Endothelial cell of umbilical vein (primary cell): Measurements from ENCODE around the gene CEP164. TPM values are rescaled to one million over a fixed set of nuclear protein-coding genes. Genes with fewer than 3 reads are reported as not detected.

ENCODE experiments used
- BruUV-seq: library from RNA; stranded (reverse); fragments of 400-500 nt; replicated peaks from 2 replicates; lab custom pipeline; 2021; lab: Mats Ljungman, UMichigan
- CTCF ChIA-PET: fragments of 300-600, 350-600 bp; sonication (Branson Sonifier 250); formaldehyde crosslinking; loops from one replicate; lab custom pipeline; 2021; ENCODE audit warnings: antibody characterized with exemption, inconsistent platforms; lab: Charles Lee
- POLR2A ChIA-PET: fragments of 300-600, 350-600 bp; sonication (Branson Sonifier 250); formaldehyde crosslinking; loops from one replicate; lab custom pipeline; 2021; ENCODE audit warnings: antibody characterized with exemption, inconsistent platforms; lab: Charles Lee
- DNase-seq: peaks from one replicate; pipeline ENCODE4 v3.0.0-alpha.2; 2011; ENCODE audit warnings: low read depth, low spot score
- FAIRE-seq: peaks from 2 replicates; lab custom pipeline; 2011; peaks lifted over from hg19 to GRCh38; lab: Jason Lieb, UNC
- H2AFZ ChIP-seq: 2 replicates; pipeline ENCODE4 v1.6.0; 2012; ENCODE audit warnings: low read depth, low read length, control low read depth, inconsistent platforms
- H3K27ac ChIP-seq: 2 replicates; pipeline ENCODE4 v1.5.1; 2011; ENCODE audit warnings: low read depth, mild to moderate bottlenecking, control low read depth, low read length, moderate library complexity; ENCODE audit not compliant: insufficient read depth
- H3K27me3 ChIP-seq, 2 experiments: 2 replicates each; pipeline versions ENCODE4 v1.6.0 to v1.6.1; 2011; ENCODE audit warnings: low read length in 2 of 2, mixed read lengths in 1 of 2; ENCODE audit not compliant: control insufficient read depth in 2 of 2, insufficient read depth in 2 of 2
- H3K36me3 ChIP-seq, 2 experiments: 2 replicates in 1 of 2; 3 replicates in 1 of 2; pipeline ENCODE4 v1.5.1; 2011; ENCODE audit warnings: low read length in 2 of 2, mild to moderate bottlenecking in 1 of 2, moderate library complexity in 1 of 2; ENCODE audit not compliant: control insufficient read depth in 2 of 2, insufficient read depth in 2 of 2; ENCODE audit errors: extremely low read depth in 1 of 2
- H3K4me1 ChIP-seq: 3 replicates; pipeline ENCODE4 v1.5.1; 2011; ENCODE audit warnings: mild to moderate bottlenecking, low read length; ENCODE audit not compliant: control insufficient read depth, insufficient read depth; ENCODE audit errors: extremely low read depth
- H3K4me2 ChIP-seq: 2 replicates; pipeline ENCODE4 v1.6.1; 2011; ENCODE audit warnings: low read length, control low read depth, mixed read lengths; ENCODE audit not compliant: insufficient read depth
- H3K4me3 ChIP-seq, 3 experiments: fragments of 200-600 bp in 1 of 3; sonication (generic), shearing (Covaris generic) in 1 of 3; replicated peaks in 1 of 3; 2 replicates each; pipeline ENCODE4 v1.5.1; 2011 to 2016; ENCODE audit warnings: control low read depth in 3 of 3, low read length in 3 of 3, mild to moderate bottlenecking in 2 of 3, inconsistent platforms in 1 of 3, low read depth in 1 of 3, moderate library complexity in 1 of 3; ENCODE audit not compliant: insufficient read depth in 1 of 3
- H3K79me2 ChIP-seq: 2 replicates; pipeline ENCODE4 v1.6.0; 2012; ENCODE audit warnings: low read length, inconsistent platforms; ENCODE audit not compliant: control insufficient read depth, insufficient read depth
- H3K9ac ChIP-seq: replicated peaks from 2 replicates; pipeline ENCODE3; 2011; ENCODE audit warnings: low read length, control low read depth; ENCODE audit not compliant: insufficient read depth; ENCODE audit errors: extremely low read depth
- H3K9me1 ChIP-seq: replicated peaks from 3 replicates; pipeline ENCODE4 v1.6.0; 2011; ENCODE audit warnings: mild to moderate bottlenecking, low read length; ENCODE audit not compliant: control insufficient read depth, insufficient read depth; ENCODE audit errors: extremely low read depth
- H3K9me3 ChIP-seq: replicated peaks from 2 replicates; pipeline ENCODE4 v1.5.1; 2012; ENCODE audit warnings: low read length, inconsistent platforms; ENCODE audit not compliant: control insufficient read depth, insufficient read depth
- H4K20me1 ChIP-seq: replicated peaks from 2 replicates; pipeline ENCODE3; 2011; ENCODE audit warnings: mild to moderate bottlenecking, low read length; ENCODE audit not compliant: control insufficient read depth, insufficient read depth; ENCODE audit errors: extremely low read depth
- CTCF ChIP-seq, 2 donors: IDR thresholded peaks; 1 replicate in 1 of 2; 2 replicates in 1 of 2; pipeline ENCODE4 v1.5.1; 2011; ENCODE audit warnings: low read length in 2 of 2, mild to moderate bottlenecking in 2 of 2, moderate library complexity in 2 of 2, control low read depth in 1 of 2, inconsistent platforms in 1 of 2, low read depth in 1 of 2; ENCODE audit not compliant: insufficient read depth in 1 of 2; ENCODE audit errors: extremely low read depth in 1 of 2
- EZH2 ChIP-seq: IDR thresholded peaks from 2 replicates; pipeline ENCODE4 v1.6.1; 2012; ENCODE audit warnings: borderline replicate concordance, low read depth, mild to moderate bottlenecking, moderate library complexity, low read length, inconsistent platforms; ENCODE audit not compliant: severe bottlenecking
- FOS ChIP-seq: IDR thresholded peaks from 2 replicates; pipeline ENCODE4 v1.6.1; 2011; ENCODE audit warnings: mild to moderate bottlenecking, low read length, moderate library complexity, borderline replicate concordance; ENCODE audit not compliant: insufficient read depth
- GATA2 ChIP-seq: IDR thresholded peaks from 2 replicates; pipeline ENCODE4 v1.7.0; 2011; ENCODE audit warnings: low read depth, mild to moderate bottlenecking, moderate library complexity, mixed read lengths, low read length; ENCODE audit not compliant: insufficient read length, insufficient read depth
- JUN ChIP-seq: IDR thresholded peaks from 2 replicates; pipeline ENCODE4 v1.6.1; 2011; ENCODE audit warnings: borderline replicate concordance, low read depth; ENCODE audit not compliant: insufficient read length, insufficient read depth
- MYC ChIP-seq: IDR thresholded peaks from one replicate; pipeline ENCODE4 v1.6.1; 2011; ENCODE audit warnings: mild to moderate bottlenecking, low read depth, low read length
- POLR2A ChIP-seq: IDR thresholded peaks from 2 replicates; pipeline ENCODE4 v1.6.1; 2012; ENCODE audit warnings: low read depth, mild to moderate bottlenecking, control low read depth, low read length
- POLR2AphosphoS5 ChIP-seq: IDR thresholded peaks from 2 replicates; pipeline ENCODE4 v1.6.1; 2012; ENCODE audit warnings: low read depth, mild to moderate bottlenecking, control low read depth, low read length, moderate library complexity; ENCODE audit not compliant: insufficient read depth
- dilution Hi-C: fragments of 300-500 bp; cut with MboI; formaldehyde crosslinking; loops from one replicate; pipeline ENCODE4 v1.15.0; 2019; ENCODE audit warnings: low sequenced_read_pairs; ENCODE audit not compliant: extremely low pct_ligation_motif_present
- intact Hi-C: fragments of 100-400 bp; cut with micrococcal nuclease; formaldehyde crosslinking; loops from one replicate; pipeline ENCODE4 v1.10.0; 2022
- polyA plus RNA-seq, 4 experiments: library from polyadenylated mRNA; depleted of rRNA in 3 of 4; stranded (reverse) in 3 of 4; unstranded in 1 of 4; fragments of >200 nt; gene quantifications; 2 replicates each; pipeline versions ENCODE4 v1.2.1 to v1.2.3, GENCODE V29; 2011 to 2012; ENCODE audit warnings: missing spikeins in 1 of 4
- total RNA-seq: library from RNA; stranded (reverse); gene quantifications from 2 replicates; pipeline ENCODE4 v1.2.3, GENCODE V29; 2021
- TF ChIP-seq, protein P1 (sequence below): IDR thresholded peaks from 2 replicates; pipeline ENCODE4 v1.6.1; 2011; ENCODE audit not compliant: insufficient read depth, insufficient read length

The CEP164 gene
- total and polyA plus RNA-seq, 2 donors (not counting 3 experiments of a cell fraction or from before 2014, with no cell fraction given) = 22.7 to 48.4 TPM

- dilution Hi-C loops = no loop called here
- peaks cover 7 to 18% of the 10 kb centered on the region in 2 experiments for H3K36me3 ChIP-seq
Measured at GRCh38 chr11:117289795-117290194, 37.9 kb upstream of the CEP164 start.

More at GRCh38 chr11:117289795-117290194, 37.9 kb upstream of the CEP164 start:
- DNase-seq = no peak
- Histone ChIP-seq H3K4me1 (no peaks in the 10 kb centered on the region), H4K20me1 (no peaks in the 10 kb centered on the region), H3K4me3 (no peak overlapping the region), H3K9me1 (no peaks in the 10 kb centered on the region), H3K9ac (no peak overlapping the region), H2AFZ (no peak overlapping the region), H3K9me3 (no peaks in the 10 kb centered on the region), H3K27me3 (no peaks in the 10 kb centered on the region), H3K4me2 (no peak overlapping the region), H3K79me2 (no peaks in the 10 kb centered on the region), H3K27ac (no peak overlapping the region)
- ChIA-PET POLR2A (no interaction called here), CTCF (no interaction called here)
- TF ChIP-seq JUN (no peak), FOS (no peak), GATA2 (no peak), POLR2AphosphoS5 (no peak), MYC (no peak), POLR2A (no peak), CTCF (IDR thresholded peaks at IDR 0.05; ENCODE audit: extremely low read depth in 1 of 2, insufficient read depth in 1 of 2, low read depth in 1 of 2, low read length in 2 of 2) (no peak), EZH2 (no peak)
- TF ChIP-seq, protein P1, sequence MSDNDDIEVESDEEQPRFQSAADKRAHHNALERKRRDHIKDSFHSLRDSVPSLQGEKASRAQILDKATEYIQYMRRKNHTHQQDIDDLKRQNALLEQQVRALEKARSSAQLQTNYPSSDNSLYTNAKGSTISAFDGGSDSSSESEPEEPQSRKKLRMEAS = no peak
- intact Hi-C loops = no loop called here
- no TSS peak for BruUV-seq
- no peak for FAIRE-seq
